Mesothelial cell of epicardium (in vitro differentiated cells): ENCODE data around the gene TTC8. TPM values are rescaled to one million over a fixed set of nuclear protein-coding genes. Genes with fewer than 3 reads are reported as not detected.

ENCODE experiments used
- DNase-seq, 2 experiments: peaks; one replicate each; pipeline ENCODE4 v3.0.0; 2021; ENCODE audit warnings: low spot score in 2 of 2; ENCODE audit not compliant: unreplicated experiment in 2 of 2
- H3K27ac Mint-ChIP-seq: 2 replicates; pipeline ENCODE4 v1.8.0; 2021; ENCODE audit warnings: mixed read lengths
- H3K27me3 Mint-ChIP-seq: 2 replicates; pipeline ENCODE4 v1.8.0; 2021; ENCODE audit warnings: low read depth, mixed read lengths
- H3K36me3 Mint-ChIP-seq: 2 replicates; pipeline ENCODE4 v1.8.0; 2021; ENCODE audit warnings: mixed read lengths
- H3K4me1 Mint-ChIP-seq: 2 replicates; pipeline ENCODE4 v1.8.0; 2021; ENCODE audit warnings: mixed read lengths
- H3K4me3 Mint-ChIP-seq: 2 replicates; pipeline ENCODE4 v1.8.0; 2021; ENCODE audit warnings: mild to moderate bottlenecking, moderate library complexity, mixed read lengths
- H3K9me3 Mint-ChIP-seq: 2 replicates; pipeline ENCODE4 v1.8.0; 2021; ENCODE audit warnings: mixed read lengths
- total RNA-seq: library from RNA; stranded (reverse); gene quantifications from 3 replicates; pipeline ENCODE4 v1.2.1, GENCODE V29; 2021
- TF ChIP-seq, protein P1 (sequence below): fragments of 200-600 bp; sonication (generic); IDR thresholded peaks from one replicate; pipeline ENCODE4 v1.5.0; 2021; ENCODE audit warnings: antibody characterized with exemption; ENCODE audit not compliant: unreplicated experiment

The TTC8 gene
- total RNA-seq, 1 donor from 2014 or later: 29.0 TPM

DNA sequence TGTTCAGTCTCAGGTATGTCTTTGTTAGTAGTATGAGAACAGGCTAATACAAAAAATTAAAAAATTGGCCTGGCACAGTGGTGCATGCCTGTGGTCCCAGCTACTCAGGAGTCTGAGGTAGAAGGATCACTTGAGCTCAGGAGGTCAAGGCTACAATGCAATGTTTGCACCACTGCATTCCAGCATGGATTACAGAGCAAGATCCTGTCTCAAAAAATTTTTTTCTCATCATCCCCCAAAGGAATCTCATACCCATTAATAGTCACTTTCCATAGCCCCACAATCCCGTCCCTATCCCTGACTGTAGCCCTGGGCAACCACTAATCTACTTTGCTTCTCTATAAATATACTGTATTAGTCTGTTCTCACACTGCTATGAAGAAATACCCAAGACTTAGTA, 57.8 kb downstream of the TTC8 start:
- TF ChIP-seq, protein P1, sequence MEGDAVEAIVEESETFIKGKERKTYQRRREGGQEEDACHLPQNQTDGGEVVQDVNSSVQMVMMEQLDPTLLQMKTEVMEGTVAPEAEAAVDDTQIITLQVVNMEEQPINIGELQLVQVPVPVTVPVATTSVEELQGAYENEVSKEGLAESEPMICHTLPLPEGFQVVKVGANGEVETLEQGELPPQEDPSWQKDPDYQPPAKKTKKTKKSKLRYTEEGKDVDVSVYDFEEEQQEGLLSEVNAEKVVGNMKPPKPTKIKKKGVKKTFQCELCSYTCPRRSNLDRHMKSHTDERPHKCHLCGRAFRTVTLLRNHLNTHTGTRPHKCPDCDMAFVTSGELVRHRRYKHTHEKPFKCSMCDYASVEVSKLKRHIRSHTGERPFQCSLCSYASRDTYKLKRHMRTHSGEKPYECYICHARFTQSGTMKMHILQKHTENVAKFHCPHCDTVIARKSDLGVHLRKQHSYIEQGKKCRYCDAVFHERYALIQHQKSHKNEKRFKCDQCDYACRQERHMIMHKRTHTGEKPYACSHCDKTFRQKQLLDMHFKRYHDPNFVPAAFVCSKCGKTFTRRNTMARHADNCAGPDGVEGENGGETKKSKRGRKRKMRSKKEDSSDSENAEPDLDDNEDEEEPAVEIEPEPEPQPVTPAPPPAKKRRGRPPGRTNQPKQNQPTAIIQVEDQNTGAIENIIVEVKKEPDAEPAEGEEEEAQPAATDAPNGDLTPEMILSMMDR: no peak
- Mint-ChIP-seq H3K4me1 (no peaks in the 10 kb centered on the region), H3K27me3 (no peaks in the 10 kb centered on the region), H3K27ac (no peak overlapping the region), H3K9me3 (peaks cover 32% of the 10 kb centered on the region), H3K36me3 (peaks cover 38% of the 10 kb centered on the region), H3K4me3 (no peak overlapping the region)
- DNase-seq: no peak

DNA sequence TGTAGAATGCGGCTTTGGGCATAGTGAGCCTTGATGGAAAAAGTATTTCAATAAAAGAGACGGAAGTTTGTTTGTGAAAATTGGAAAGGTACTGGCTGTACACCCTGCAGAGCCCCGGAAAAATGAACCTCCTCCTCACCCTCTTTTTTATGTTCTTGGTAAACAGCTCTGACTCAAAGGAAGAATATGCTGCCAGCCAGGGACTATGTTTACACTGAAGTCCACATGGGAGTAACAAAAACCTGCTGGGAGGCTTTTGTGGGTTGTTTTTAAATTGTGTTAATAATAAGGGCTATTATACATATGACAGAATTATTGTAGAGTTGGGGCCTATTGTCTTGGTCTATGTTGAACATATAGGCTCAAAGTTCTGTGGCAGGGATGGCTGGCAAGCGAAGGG, 70.7 kb downstream of the TTC8 start:
- peaks cover 30% of the 10 kb centered on the region for H3K27me3 Mint-ChIP-seq
- TF ChIP-seq, protein P1: no peak
- peaks cover 7% of the 10 kb centered on the region for H3K9me3 Mint-ChIP-seq
- no peaks in the 10 kb centered on the region for H3K36me3 Mint-ChIP-seq
- H3K4me1 Mint-ChIP-seq: no peaks in the 10 kb centered on the region
- no peak overlapping the region for H3K4me3 Mint-ChIP-seq
- H3K27ac Mint-ChIP-seq: no peak overlapping the region
- DNase-seq: no peak

DNA sequence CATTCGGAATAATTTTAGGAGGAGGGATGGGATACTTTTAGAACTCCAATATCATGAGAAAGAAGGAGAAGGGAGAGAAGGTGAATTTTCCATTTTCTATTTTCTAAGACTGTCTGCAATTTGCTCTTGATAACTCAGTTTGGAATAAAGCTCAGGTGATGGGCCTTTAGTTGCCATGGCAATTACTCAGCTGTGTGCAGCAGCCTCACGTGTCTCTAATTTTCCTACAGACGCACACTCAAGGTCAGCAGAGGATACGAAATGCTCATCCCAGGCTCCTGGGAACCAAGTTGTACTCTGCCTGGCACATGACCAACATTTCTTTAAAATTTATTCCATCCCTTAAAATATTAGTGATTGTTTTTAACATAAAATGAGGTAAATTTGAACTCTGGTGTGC, 76.7 kb downstream of the TTC8 start:
- Mint-ChIP-seq H3K4me1 (no peaks in the 10 kb centered on the region), H3K4me3 (no peak overlapping the region), H3K36me3 (no peaks in the 10 kb centered on the region), H3K27ac (no peak overlapping the region), H3K27me3 (peaks cover 17% of the 10 kb centered on the region), H3K9me3 (peaks cover 12% of the 10 kb centered on the region)
- TF ChIP-seq, protein P1: no peak
- no peak for DNase-seq

DNA sequence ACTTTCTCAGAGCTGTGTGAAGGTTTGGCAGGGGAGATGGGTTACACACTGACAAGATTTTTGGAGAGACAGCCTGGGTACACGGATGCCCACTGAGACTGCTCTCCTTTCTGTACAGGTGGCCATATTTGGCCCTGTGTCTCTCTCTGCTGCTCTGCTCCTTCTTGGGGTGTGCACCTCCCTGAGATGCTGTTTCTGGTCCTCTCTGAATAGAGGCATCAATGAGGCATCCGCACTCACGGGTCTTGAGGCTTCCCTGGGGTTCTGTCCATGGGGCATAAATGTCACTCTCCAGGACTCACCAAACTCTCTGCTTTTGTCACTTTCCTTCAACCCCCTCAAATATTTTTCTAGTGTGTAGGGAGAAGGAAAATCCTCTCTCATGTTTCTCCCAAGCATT, 77.5 kb downstream of the TTC8 start:
- TF ChIP-seq, protein P1: no peak
- no peak for DNase-seq
- Mint-ChIP-seq H3K27me3 (peaks cover 17% of the 10 kb centered on the region), H3K4me3 (no peak overlapping the region), H3K4me1 (no peaks in the 10 kb centered on the region), H3K9me3 (peaks cover 18% of the 10 kb centered on the region), H3K27ac (no peak overlapping the region), H3K36me3 (no peaks in the 10 kb centered on the region)

DNA sequence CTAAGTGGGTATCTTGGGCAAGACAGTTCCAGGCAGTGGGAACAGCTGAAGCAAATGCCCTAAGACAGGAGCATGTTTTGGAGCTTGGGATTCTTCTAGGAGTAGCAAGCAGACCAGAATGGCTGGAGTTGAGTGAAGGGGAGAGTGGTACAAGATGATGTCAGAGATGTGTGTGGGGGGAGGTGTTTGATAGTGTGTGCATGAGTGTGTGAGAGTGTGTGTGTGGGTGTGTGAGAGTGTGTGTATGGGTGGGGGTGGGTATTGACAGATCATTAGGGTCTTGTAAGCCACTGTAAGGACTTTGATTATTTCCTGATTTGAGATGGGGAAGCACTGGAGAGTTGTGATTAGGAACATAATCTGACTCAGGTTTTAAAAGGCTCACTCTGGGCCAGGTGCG, 78.4 kb downstream of the TTC8 start:
- H3K9me3 Mint-ChIP-seq: peaks cover 18% of the 10 kb centered on the region

DNA sequence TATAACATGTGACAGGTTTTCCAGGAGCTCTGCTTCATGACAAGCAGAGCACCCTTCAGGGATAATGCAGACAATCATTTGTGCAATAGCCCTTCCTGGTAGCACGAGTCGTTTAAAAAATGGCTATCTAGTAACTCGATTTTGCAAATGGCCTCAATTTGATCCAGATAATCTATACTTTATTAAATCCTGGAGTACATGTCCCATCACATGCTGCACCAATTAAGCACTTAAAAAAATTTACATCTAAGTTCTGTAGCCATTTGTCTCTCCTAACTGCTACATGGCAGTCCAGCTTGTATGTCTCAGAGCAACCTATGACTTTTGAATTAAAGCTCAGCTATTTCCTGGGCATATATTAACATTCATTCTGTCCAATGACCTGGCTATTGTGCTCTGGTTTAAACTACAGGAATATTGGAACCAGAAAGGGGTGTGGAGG, 79.8 kb downstream of the TTC8 start:
- Mint-ChIP-seq H3K36me3 (no peaks in the 10 kb centered on the region), H3K27me3 (peaks cover 17% of the 10 kb centered on the region), H3K9me3 (peaks cover 19% of the 10 kb centered on the region), H3K4me3 (no peak overlapping the region), H3K4me1 (no peaks in the 10 kb centered on the region), H3K27ac (no peak overlapping the region)
- TF ChIP-seq, protein P1: no peak
- DNase-seq: no peak

More for the DNA sequence above, 78.4 kb downstream of the TTC8 start:
- no peaks in the 10 kb centered on the region for H3K36me3 Mint-ChIP-seq
- H3K4me1 Mint-ChIP-seq: no peaks in the 10 kb centered on the region
- TF ChIP-seq, protein P1: no peak
- DNase-seq: no peak
- H3K27me3 Mint-ChIP-seq: peaks cover 17% of the 10 kb centered on the region
- no peak overlapping the region for H3K27ac Mint-ChIP-seq
- H3K4me3 Mint-ChIP-seq: no peak overlapping the region
